ENCODE data around the gene SLC41A1. TPM values are rescaled to one million over a fixed set of nuclear protein-coding genes. Genes with fewer than 3 reads are reported as not detected.

The SLC41A1 gene
- total RNA-seq, 2 donors from 2014 or later = 31.1 to 64.4 TPM

DNA sequence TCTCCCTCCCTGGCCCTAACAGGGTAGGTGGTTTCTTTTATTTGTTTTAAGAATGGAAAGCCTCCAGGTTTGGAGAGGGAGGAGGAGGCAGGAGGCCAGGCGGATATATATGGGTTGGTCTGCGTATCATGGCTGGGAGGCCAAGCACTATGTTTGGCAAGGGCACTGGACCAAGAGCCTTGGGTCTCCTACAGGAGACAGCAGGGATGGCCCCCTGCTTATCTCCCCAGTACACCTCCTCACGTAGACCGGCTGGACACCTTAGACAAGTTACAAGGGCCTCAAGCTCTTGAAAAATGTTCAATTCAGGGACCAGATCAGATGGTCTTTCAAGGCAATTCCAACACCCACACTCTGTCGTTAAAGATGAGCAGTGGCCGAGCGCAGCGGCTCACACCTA, 10.9 kb downstream of the SLC41A1 start:
- DNase-seq (ENCODE audit: low spot score in 2 of 2) = no peak
- Mint-ChIP-seq H3K9me3 (no peaks in the 10 kb centered on the region), H3K27ac (peak overlapping the region in 1 of 2 donors; percentile 11), H3K36me3 (peaks cover under 1 to 2% of the 10 kb centered on the region in 2 donors)
- no peak for ATAC-seq

DNA sequence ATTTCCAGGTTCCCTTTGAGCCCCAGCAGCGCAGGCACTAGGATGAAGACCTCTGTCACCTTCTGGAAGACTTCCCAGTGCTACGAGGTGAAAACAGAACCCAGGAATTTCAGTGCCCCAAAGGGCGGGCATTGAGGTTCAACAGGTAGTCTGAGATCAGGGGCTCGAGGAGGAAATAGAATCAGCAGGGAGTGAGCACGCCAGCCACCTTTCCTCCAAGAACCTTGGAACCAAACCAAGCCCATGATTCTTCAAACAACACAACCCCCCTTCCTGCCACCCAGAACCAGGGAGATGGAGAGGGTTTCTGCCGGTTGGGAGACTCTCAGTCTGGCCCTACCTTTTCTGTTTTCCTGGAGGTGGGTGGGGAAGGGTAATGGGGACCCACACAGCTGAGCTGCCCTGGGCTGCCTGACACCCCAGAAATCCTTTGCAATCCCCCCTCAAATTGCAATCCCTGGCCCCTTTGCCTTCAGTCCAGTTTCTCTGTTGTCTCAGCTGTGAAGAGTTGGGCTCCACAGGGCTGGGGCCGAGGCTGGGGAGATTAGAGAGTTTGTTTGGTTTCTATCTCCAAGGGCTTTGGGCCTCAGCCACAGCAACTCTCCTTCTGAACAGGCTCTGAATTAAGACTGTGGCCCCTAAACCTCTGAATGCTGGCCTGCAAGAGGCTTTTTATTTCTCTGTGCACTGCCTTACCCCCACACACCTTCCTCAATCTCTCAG, 11.9 kb downstream of the SLC41A1 start:
- H3K27ac Mint-ChIP-seq = peak overlapping the region; percentile 11 to 77
- ATAC-seq = no peak
- H3K9me3 Mint-ChIP-seq = no peaks in the 10 kb centered on the region
- no peaks in the 10 kb centered on the region for H3K36me3 Mint-ChIP-seq
- no peak for DNase-seq (ENCODE audit: low spot score in 2 of 2)

DNA sequence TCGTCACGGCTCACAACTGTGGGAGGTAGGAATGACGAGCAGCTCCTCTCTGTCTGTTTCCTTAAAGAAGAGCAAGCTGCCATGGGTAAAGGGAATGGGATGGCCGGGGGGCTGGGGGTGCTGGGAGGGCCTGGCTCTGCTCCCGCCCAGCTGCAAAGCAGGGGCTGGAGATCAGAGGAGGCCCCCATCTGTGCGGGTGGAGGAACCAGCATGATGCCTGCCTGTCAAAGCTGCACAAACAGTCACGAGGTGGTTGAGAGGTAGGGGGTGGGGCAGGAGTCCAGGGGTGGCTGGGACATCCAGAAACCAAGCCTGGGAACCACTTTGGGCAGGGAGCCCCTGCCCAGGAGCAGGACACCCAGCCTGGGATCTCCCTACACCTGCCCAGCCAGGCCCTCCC, 12.6 kb downstream of the SLC41A1 start:
- ATAC-seq = no peak
- Mint-ChIP-seq H3K36me3 (no peaks in the 10 kb centered on the region), H3K9me3 (no peaks in the 10 kb centered on the region), H3K27ac (peak overlapping the region in 1 of 2 donors; percentile 29)
- DNase-seq (ENCODE audit: low spot score in 2 of 2) = no peak

DNA sequence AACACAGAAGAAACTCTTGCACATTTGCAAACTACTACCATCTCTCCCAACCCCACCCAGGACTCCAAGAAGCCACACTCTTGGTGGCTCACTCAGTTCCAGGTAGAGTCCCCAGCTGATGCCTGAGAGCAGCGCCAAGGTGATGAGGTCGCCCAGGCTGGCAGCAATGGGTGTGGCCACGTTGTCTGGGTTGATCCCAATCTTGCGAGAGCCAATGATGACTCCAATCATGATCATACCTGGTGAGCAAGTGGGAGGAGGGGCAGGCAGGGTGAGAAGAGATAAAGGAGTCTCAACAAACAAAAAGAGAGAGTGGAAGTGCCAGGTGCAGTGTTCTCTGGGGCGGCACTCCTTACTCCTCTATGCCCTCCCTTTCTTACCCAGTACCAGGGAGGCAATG, 14.4 kb downstream of the SLC41A1 start:
- Mint-ChIP-seq H3K9me3 (no peaks in the 10 kb centered on the region), H3K27ac (peak overlapping the region in 1 of 2 donors; percentile 86), H3K36me3 (no peaks in the 10 kb centered on the region)
- DNase-seq (ENCODE audit: low spot score in 2 of 2) = no peak
- no peak for ATAC-seq

DNA sequence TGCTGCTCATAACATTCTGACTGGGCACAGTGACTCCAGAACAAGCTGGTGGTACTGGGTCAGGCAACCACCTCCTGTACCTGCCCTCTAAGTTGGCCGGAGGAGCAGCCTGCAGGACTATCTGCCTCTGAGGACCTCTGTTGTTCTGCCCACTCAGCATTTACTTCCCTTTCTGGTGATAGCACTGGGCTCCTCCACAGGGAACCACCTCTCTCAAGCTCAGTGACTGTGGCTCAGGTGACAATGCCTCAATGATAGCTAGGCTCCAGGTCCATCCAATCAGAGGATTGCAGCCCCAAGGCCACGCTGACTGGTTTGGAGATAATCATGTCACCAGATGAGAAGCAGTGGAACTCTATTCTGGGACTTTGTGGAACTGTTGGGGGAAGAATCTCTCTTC, 15.8 kb downstream of the SLC41A1 start:
- no peak for ATAC-seq
- no peaks in the 10 kb centered on the region for H3K36me3 Mint-ChIP-seq
- no peak overlapping the region for H3K27ac Mint-ChIP-seq
- H3K9me3 Mint-ChIP-seq = no peaks in the 10 kb centered on the region
- DNase-seq (ENCODE audit: low spot score in 2 of 2) = no peak

DNA sequence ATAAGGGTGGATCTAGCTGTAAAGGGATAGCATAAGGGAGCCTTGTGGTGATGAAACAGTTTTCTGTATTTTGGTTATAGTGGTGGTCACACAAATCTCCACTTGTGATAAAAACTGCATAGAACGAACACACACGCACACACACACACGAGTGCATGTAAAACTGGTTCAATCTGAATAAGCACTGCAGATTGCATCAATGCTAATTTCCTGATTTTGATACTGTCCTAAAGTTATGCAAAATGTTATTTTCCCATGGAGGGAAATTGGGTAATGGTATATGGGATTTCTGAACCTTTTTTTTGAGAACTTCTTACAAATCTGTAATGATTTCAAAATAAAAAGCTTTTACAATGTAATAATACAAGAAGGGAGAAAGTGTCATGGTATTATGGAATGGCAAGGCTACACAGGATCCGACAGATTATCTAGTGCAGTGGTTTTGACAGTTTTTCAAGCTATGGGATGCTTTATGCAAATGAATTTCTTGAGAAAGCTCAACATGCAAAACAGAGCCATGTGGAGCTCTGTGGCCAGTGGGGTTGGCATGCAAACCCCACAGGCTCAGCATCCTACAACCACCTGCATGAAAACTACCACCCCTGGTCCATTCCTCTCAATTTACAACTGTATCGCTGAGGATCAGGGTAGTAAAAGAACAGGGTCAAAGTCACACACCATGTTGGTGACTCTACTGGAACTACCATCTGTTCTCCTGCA, 18.8 kb downstream of the SLC41A1 start:
- no peak for ATAC-seq
- Mint-ChIP-seq H3K27ac (peak overlapping the region in 1 of 2 donors; percentile 51), H3K9me3 (no peaks in the 10 kb centered on the region), H3K36me3 (peaks cover 0 to 7% of the 10 kb centered on the region in 2 donors)
- DNase-seq (ENCODE audit: low spot score in 2 of 2) = no peak

DNA sequence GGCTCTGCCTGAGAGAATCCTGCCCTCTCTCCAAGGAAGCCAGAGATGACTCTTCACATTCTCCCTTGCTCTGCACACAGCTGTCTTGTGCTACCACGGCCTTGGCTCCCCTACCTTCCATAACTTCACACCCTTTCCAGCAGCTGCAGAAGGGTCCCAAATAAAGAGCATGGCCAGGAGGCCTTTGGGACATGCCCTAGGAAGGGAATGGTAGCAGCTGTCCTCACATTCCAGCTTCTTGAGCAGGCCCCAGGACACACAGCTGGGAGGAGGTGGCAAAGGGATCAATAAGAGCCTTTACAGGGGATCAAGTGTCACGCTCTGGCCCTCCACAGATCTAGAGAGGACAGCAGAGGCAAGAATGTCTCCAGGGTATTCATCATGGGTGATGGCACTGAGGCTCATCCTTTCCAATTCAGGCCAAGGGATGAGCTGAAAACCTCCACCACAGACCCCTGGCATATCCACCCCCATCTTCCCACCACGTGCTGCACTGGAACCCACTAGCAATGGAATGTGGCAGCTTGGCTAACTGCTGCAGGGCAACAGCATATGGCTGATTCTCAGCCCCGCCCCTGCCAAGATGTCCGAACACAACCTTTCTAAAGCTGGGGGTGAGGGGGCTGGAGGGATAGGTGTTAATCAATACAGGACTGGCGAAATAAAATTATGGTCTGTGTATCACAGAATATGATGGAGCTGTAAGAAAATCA, 19.9 kb downstream of the SLC41A1 start:
- DNase-seq (ENCODE audit: low spot score in 2 of 2) (no peak), ATAC-seq (no peak)
- H3K9me3 Mint-ChIP-seq = no peaks in the 10 kb centered on the region
- H3K36me3 Mint-ChIP-seq = peaks cover 0 to 7% of the 10 kb centered on the region in 2 donors
- H3K27ac Mint-ChIP-seq = peak overlapping the region in 1 of 2 donors; percentile 11

DNA sequence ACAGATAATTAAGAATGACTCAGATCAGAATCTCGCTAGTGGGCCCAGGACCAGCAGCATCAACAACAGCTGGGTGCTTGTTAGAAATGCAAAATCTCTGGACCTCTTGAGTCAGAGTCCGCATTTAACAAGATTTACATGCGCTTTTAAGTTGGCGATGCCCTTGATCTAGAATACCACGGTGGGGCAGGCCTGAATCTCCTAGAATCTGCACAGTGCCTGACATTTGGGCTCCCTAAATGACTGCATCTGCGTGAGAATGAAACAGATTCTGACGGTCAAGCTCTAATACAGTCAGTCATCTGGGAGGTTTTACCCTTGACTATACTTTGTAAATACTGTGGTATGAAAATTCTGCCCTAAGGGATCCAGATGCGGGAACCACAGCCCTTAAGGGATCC, 20.5 kb downstream of the SLC41A1 start:
- no peak overlapping the region for H3K27ac Mint-ChIP-seq
- DNase-seq (ENCODE audit: low spot score in 2 of 2) = no peak
- H3K36me3 Mint-ChIP-seq = peaks cover 0 to 7% of the 10 kb centered on the region in 2 donors
- ATAC-seq = no peak
- H3K9me3 Mint-ChIP-seq = no peaks in the 10 kb centered on the region

DNA sequence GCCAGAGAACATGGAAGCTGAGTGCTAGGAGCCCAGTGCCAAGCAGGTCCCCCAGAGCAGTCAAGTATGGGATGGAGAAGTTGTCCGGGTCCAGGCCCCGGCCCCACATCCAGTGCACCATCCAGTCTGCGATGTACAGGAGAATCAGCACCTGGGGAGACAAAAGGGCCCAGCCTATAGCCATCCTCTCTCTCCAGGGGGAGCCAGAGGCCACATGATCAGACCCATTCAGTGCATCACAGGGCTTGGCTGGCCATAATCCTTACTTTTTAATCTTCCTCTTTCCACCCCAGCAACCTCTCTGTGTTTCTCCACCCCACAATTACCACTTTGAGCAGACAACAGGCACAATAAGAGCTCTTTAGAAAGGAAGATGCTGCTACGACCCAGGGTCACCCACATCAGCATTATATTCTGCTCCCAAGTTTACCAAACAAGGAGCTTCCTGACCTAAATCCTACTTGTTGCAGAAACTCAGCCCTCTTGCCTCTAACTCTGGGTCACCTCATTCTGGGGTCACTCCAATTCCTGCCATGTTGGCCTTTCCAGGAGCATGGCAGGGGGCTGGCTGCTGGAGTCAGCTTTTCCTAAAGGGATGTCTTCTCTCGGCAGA, 21.3 kb downstream of the SLC41A1 start:
- Mint-ChIP-seq H3K9me3 (no peaks in the 10 kb centered on the region), H3K27ac (no peak overlapping the region), H3K36me3 (peaks cover 0 to 7% of the 10 kb centered on the region in 2 donors)
- DNase-seq (ENCODE audit: low spot score in 2 of 2) (peak in 1 of 2 donors; percentile 49), ATAC-seq (peak; percentile 87 to 91)

DNA sequence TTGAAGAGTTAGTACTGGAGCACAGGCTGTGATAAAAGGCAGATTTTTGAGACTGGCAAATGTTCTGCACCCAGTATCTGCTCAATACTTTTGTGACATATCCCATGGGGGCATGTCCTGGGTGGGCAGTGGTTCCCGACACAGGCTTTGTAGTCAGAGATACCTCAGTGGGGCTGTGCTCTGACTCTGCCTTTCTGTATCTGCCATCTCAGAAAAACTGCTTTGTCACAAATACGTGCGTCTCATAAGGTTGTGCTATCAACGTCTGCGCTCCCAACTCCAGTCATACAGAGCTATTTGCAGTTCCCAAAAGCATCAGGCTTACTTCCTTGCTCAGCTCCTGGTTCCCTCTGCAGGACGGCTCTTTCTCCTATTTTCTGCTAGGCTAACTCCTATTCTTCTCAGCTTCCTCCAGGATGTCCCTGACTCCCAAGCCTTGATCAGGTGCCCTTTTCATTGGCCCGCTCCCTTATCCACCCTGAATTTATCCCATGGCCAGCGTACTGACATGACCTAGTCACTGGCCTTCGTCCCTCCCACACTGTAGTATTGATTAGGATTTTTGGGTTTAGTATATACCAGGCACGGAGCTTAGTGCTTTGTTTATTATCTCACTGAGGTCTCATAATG, 25.6 kb downstream of the SLC41A1 start:
- DNase-seq (ENCODE audit: low spot score in 2 of 2) (no peak), ATAC-seq (no peak)
- peaks cover 0 to 7% of the 10 kb centered on the region in 2 donors for H3K36me3 Mint-ChIP-seq
- H3K9me3 Mint-ChIP-seq = no peaks in the 10 kb centered on the region
- peak overlapping the region in 1 of 2 donors; percentile 5 for H3K27ac Mint-ChIP-seq

DNA sequence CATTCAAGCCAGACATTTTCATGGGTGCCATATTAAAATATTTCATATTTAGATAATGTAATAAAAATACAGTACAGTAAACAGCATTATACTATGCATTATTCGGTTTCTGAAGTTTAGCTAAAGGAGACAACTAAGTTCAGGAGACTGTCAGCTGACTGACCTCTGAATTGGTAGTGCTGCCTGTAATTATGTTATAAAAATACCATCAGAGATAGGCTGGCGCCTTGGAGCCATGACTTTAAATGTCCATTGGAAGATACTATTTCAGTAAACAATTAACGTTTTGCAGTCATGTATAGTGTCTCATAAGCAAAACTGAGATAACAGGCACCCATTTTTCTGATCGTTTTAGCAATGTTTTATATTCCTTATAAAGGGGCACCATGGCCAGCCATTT, 26.4 kb downstream of the SLC41A1 start:
- no peak for ATAC-seq
- no peaks in the 10 kb centered on the region for H3K9me3 Mint-ChIP-seq
- peaks cover 0 to 7% of the 10 kb centered on the region in 2 donors for H3K36me3 Mint-ChIP-seq
- DNase-seq (ENCODE audit: low spot score in 2 of 2) = no peak
- H3K27ac Mint-ChIP-seq = no peak overlapping the region

DNA sequence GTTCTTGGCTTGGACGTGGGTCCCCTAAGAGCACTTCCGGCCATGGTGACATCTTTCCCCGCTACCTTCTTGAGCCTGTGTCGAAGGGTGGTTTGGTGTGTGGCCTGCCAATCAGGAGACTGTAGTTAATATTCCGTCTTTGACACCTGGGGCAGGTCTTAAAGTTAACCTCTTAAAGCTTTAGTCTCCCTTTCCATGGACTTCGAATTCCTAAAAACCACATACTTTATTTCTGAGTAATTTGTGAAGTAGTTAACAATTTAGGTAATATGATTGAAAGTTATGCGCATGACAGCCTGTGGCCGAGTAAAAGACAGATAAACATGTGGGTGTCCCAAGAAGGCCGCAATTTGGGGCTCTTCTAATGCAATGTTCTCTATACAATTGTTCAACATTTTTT, 27.6 kb downstream of the SLC41A1 start:
- Mint-ChIP-seq H3K9me3 (no peaks in the 10 kb centered on the region), H3K27ac (no peak overlapping the region), H3K36me3 (peaks cover 0 to 2% of the 10 kb centered on the region in 2 donors)
- DNase-seq (ENCODE audit: low spot score in 2 of 2) = no peak
- no peak for ATAC-seq

DNA sequence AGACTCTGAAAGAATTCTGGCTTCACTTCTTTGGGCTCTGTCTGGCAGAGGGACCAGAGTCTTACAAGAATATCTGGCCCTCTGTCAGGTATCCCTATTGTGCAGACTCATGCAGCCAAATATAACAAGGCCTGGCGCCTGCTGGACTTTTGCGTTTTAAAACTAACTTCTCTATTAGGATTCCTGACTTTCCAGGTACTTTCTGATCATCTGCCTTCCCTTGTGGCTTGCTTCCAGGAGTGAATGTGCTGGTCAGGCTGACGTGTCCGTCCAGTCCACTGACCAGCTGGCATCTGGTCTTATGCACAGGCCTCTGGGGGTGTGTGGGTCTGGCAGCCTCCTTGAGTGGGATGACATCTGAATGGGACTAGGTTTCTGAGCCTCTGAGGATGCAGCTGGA, 29.1 kb downstream of the SLC41A1 start:
- ATAC-seq (no peak), DNase-seq (ENCODE audit: low spot score in 2 of 2) (no peak)
- H3K27ac Mint-ChIP-seq = no peak overlapping the region
- no peaks in the 10 kb centered on the region for H3K9me3 Mint-ChIP-seq
- no peaks in the 10 kb centered on the region for H3K36me3 Mint-ChIP-seq

DNA sequence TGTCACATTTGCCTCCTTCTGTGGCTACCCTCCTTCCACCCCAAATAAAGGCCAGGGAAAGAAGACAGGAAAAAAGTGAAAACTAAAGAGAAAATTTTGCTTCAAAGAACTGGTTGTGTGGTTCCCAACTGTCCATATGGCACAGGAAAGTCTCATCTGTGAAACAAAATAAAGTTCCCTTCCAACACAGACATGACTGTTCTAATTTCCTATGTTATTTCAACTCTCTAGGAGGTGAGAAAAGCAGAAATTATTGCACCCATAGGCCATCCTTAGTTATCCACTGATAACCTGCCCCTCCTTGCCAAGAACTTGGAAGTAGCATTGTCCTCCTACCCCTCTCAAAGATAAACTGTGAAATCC, 29.6 kb downstream of the SLC41A1 start:
- H3K27ac Mint-ChIP-seq = no peak overlapping the region
- ATAC-seq (no peak), DNase-seq (ENCODE audit: low spot score in 2 of 2) (no peak)

DNA sequence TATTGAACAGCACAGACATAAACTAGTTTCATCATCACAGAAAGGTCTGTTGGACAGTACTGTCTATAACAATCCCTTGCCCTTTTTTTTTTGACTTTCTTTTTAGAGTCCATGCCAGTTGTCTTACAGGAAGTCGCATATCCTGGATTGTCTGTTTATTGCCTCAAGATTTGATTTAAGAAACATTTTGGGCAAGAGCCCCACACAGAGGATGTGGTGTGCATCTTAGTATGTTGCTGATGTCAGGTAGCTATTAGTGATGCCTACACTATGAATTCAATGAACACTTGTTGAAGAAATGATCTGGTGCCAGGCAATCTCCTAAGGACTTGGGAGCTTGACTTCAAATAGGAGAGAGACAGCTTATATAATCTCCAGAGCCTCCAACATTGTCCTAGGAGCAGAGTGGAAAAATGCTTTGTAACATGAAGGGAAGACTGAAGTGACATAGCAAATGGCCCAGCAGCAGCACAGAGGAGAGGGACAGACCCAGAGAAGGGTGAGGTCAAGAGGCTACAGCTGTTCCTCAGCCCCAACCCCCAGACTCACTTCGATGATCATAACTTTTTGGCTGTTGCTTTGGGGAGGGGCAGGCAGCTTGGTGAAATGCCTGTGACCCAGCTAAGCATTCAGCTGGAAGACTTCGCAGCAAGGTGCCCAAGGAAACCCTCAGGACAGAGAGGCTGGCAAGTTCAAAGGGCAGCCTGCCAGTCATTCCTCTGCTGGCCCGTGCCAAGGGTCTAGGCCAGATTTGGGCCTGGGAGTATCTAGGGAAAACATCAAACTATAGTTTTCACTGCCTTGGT, 30.2 kb downstream of the SLC41A1 start:
- Mint-ChIP-seq H3K27ac (no peak overlapping the region), H3K36me3 (no peaks in the 10 kb centered on the region), H3K9me3 (no peaks in the 10 kb centered on the region)
- DNase-seq (ENCODE audit: low spot score in 2 of 2) = no peak
- ATAC-seq = no peak

More for the DNA sequence above, 29.6 kb downstream of the SLC41A1 start:
- H3K9me3 Mint-ChIP-seq = no peaks in the 10 kb centered on the region
- H3K36me3 Mint-ChIP-seq = no peaks in the 10 kb centered on the region

DNA sequence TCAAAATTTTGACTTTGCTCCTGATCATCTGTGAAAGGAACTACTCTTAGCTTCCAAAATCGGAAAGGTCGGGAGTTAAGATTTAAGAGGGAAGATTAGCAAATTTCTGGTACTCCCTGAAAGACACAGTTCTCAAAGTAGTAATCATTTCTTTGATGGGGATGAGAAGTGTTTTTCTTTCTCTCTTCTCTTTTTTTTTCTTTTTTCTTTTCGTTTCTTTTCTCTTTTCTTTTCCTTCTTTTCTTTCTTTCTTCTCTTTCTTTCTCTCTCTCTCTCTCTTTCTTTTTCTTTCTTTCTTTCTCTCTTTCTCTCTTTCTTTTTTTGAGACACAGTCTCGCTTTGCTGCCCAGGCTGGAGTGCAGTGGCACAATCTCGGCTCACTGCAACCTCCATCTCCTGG, 32.7 kb downstream of the SLC41A1 start:
- Mint-ChIP-seq H3K9me3 (no peaks in the 10 kb centered on the region), H3K36me3 (peaks cover 0 to 3% of the 10 kb centered on the region in 2 donors), H3K27ac (peak overlapping the region in 1 of 2 donors; percentile 74)
- ATAC-seq (no peak), DNase-seq (ENCODE audit: low spot score in 2 of 2) (no peak)

Measured in activated naive CD4-positive, alpha-beta T cell treated with anti-CD3 and anti-CD28 coated beads, Interleukin-2, amount 50 U/mL, for 72 hours (primary cell).